HepG2 (cell line): ENCODE data around the gene PARP16. TPM values are rescaled to one million over a fixed set of nuclear protein-coding genes. Genes with fewer than 3 reads are reported as not detected.

ENCODE experiments used
- E2F2 ChIP-seq: sonication (generic); formaldehyde crosslinking; IDR thresholded peaks from 2 replicates; pipeline ENCODE4 v1.4.0; 2020; ENCODE audit warnings: missing genetic modification reagents, borderline replicate concordance
- HNF1A ChIP-seq, 2 experiments: sonication (generic) in 1 of 2; formaldehyde crosslinking in 1 of 2; IDR thresholded peaks; 2 replicates each; pipeline versions ENCODE4 v1.4.0 to v1.6.1; 2016 to 2020; ENCODE audit warnings: borderline replicate concordance in 1 of 2, low read depth in 1 of 2, mild to moderate bottlenecking in 1 of 2, missing genetic modification reagents in 1 of 2
- MTF2 ChIP-seq: sonication (generic); formaldehyde crosslinking; IDR thresholded peaks from 2 replicates; pipeline ENCODE4 v1.5.0; 2020; ENCODE audit warnings: missing genetic modification reagents, borderline replicate concordance
- MXI1 ChIP-seq: IDR thresholded peaks from 3 replicates; pipeline ENCODE4 v1.6.1; 2012; ENCODE audit warnings: low read depth, low read length, inconsistent platforms, borderline replicate concordance
- NFYC ChIP-seq: IDR thresholded peaks from 2 replicates; pipeline ENCODE4 v1.6.1; 2016; ENCODE audit warnings: missing genetic modification reagents, missing compliant biosample characterization
- PITX1 ChIP-seq: sonication (generic); formaldehyde crosslinking; IDR thresholded peaks from 2 replicates; pipeline ENCODE4 v1.5.1; 2020; ENCODE audit warnings: mild to moderate bottlenecking, missing genetic modification reagents
- PLRG1 ChIP-seq: fragments of 450-650 bp; conservative IDR thresholded peaks from 2 replicates; pipeline ENCODE4 v1.6.1; 2016
- PRMT3 ChIP-seq: sonication (generic); formaldehyde crosslinking; IDR thresholded peaks from 2 replicates; pipeline ENCODE4 v1.8.1; 2022; ENCODE audit warnings: low read depth, mild to moderate bottlenecking, moderate library complexity, missing genetic modification reagents, borderline replicate concordance
- SMAD9 ChIP-seq: sonication (generic); formaldehyde crosslinking; IDR thresholded peaks from 2 replicates; pipeline ENCODE4 v1.5.1; 2020; ENCODE audit warnings: mild to moderate bottlenecking, missing genetic modification reagents
- TFDP1 ChIP-seq: IDR thresholded peaks from 2 replicates; pipeline ENCODE4 v1.6.1; 2016; ENCODE audit warnings: missing compliant biosample characterization, missing genetic modification reagents, borderline replicate concordance
- YY1 ChIP-seq: IDR thresholded peaks from 2 replicates; pipeline ENCODE4 v1.6.1; 2011; ENCODE audit warnings: low read length, low read depth, moderate library complexity, mild to moderate bottlenecking; ENCODE audit not compliant: insufficient read depth, insufficient replicate concordance
- ZBTB8A ChIP-seq: sonication (generic); formaldehyde crosslinking; IDR thresholded peaks from 2 replicates; pipeline ENCODE4 v1.4.0; 2020; ENCODE audit warnings: mild to moderate bottlenecking, low read depth, missing genetic modification reagents, borderline replicate concordance
- ZNF230 ChIP-seq: sonication (generic); formaldehyde crosslinking; IDR thresholded peaks from 2 replicates; pipeline ENCODE4 v1.4.0; 2020; ENCODE audit warnings: mild to moderate bottlenecking, missing genetic modification reagents
- ZNF501 ChIP-seq: sonication (generic); formaldehyde crosslinking; IDR thresholded peaks from 2 replicates; pipeline ENCODE4 v1.5.1; 2020; ENCODE audit warnings: mild to moderate bottlenecking, moderate library complexity, missing genetic modification reagents
- ZNF512B ChIP-seq: sonication (generic); formaldehyde crosslinking; IDR thresholded peaks from 2 replicates; pipeline ENCODE4 v1.5.1; 2020; ENCODE audit warnings: missing genetic modification reagents, mild to moderate bottlenecking, borderline replicate concordance
- ZNF619 ChIP-seq: sonication (generic); formaldehyde crosslinking; IDR thresholded peaks from 2 replicates; pipeline ENCODE4 v1.4.0; 2020; ENCODE audit warnings: mild to moderate bottlenecking, missing genetic modification reagents
- ZNF749 ChIP-seq: sonication (generic); formaldehyde crosslinking; IDR thresholded peaks from 2 replicates; pipeline ENCODE4 v1.8.0; 2022; ENCODE audit warnings: mild to moderate bottlenecking, missing genetic modification reagents, moderate library complexity, borderline replicate concordance
- ZNF781 ChIP-seq: sonication (generic); formaldehyde crosslinking; IDR thresholded peaks from 2 replicates; pipeline ENCODE4 v1.5.1; 2020; ENCODE audit warnings: borderline replicate concordance, mild to moderate bottlenecking, missing genetic modification reagents; ENCODE audit errors: not compliant biosample characterization
- polyA plus RNA-seq, 8 experiments: library from polyadenylated mRNA; depleted of rRNA in 3 of 8; stranded (reverse) in 7 of 8; unstranded in 1 of 8; fragments of >200 nt; fragmentation: Illumina TruSeq in 4 of 8; extraction: Trizol in 4 of 8; gene quantifications; 2 replicates each; pipeline versions ENCODE4 v1.2.1 to v1.2.3, GENCODE V29; 2011 to 2016; ENCODE audit warnings: low read depth in 4 of 8, missing spikeins in 1 of 8, mixed read lengths in 1 of 8; ENCODE audit not compliant: insufficient read depth in 1 of 8
- total RNA-seq, 5 experiments: library from RNA; depleted of rRNA; stranded (reverse); fragments of >200 nt; fragmentation: Illumina TruSeq; extraction: Trizol; gene quantifications; 2 replicates each; pipeline ENCODE4 v1.2.3, GENCODE V29; 2016; ENCODE audit warnings: low read depth in 1 of 5

PARP16 gene
- total and polyA plus RNA-seq, 2 of the 13 experiments (the other 11 are each of a cell fraction or from before 2014, with no cell fraction given) = 6.8 to 7.6 TPM

GRCh38 chr15:65304381-65305149, 17.9 kb upstream of the PARP16 start, which contains the start of gene RNU5B-1 (continued):
- TF ChIP-seq ZNF512B (CRISPR knock-in tag) (no peak), YY1 (no peak), PLRG1 (no peak), NFYC (CRISPR knock-in tag) (peak; percentile 58), ZNF230 (CRISPR knock-in tag) (peak; percentile 31; the same call in 1 of the 2 replicates), PITX1 (peak; percentile 53; the same call in 1 of the 2 replicates), ZNF781 (CRISPR knock-in tag) (peak; percentile 55), SMAD9 (no peak), TFDP1 (CRISPR knock-in tag) (no peak; the same call in 1 of the 2 replicates), ZNF501 (CRISPR knock-in tag) (no peak; the same call in 1 of the 2 replicates), ZNF619 (no peak), E2F2 (0 out of 2 replicates have a peak, but pooled peaks have one; percentile 63), MXI1 (no peak; the same call in 1 of the 3 replicates), ZNF749 (peak; percentile 78; the same call in 1 of the 2 replicates), MTF2 (CRISPR knock-in tag) (no peak), HNF1A (IDR thresholded peaks at IDR 0.05; ENCODE audit: low read depth) (peak; percentile 12; the same call in 1 of the 2 replicates), HNF1A (CRISPR knock-in tag; IDR thresholded peaks at IDR 0.05; ENCODE audit: borderline replicate concordance) (peak; percentile 83; the same call in 1 of the 2 replicates), ZBTB8A (CRISPR knock-in tag) (peak; percentile 94), PRMT3 (CRISPR knock-in tag) (peak; percentile 84; the same call in 1 of the 2 replicates)
